ENCODE results near the gene ST3GAL4. TPM values are rescaled to one million over a fixed set of nuclear protein-coding genes. Genes with fewer than 3 reads are reported as not detected.
A peak's percentile ranks its signal among the peaks of the same experiment; 100 is the strongest.

Gene ST3GAL4
- total RNA-seq, 1 donor from 2014 or later = 73.1 TPM

DNA sequence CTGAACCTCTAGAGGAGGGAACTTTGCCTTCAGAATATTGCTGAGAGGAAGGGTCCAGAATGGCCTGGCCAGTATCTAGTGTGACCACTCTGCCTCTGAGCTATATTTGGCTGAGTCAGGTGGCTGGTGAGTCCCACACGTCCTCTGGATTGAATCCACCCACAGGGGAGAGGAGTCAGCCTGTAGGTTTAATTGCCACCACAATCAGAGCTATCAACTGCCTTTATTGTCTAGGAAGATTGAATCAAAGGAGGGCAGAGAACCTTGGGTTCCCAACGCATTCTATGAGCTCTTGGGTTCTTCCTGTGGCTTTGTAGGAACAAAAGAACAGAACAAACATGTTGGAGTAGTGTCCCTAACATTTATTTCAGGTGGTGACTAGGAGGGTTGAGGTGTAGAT lies 67.7 kb downstream of the ST3GAL4 start:
- H3K36me3 Mint-ChIP-seq (ENCODE audit: unreplicated experiment) = peaks cover 7% of the 10 kb centered on the region
- DNase-seq (ENCODE audit: extremely low spot score, unreplicated experiment) = no peak
- TF ChIP-seq, protein P1, sequence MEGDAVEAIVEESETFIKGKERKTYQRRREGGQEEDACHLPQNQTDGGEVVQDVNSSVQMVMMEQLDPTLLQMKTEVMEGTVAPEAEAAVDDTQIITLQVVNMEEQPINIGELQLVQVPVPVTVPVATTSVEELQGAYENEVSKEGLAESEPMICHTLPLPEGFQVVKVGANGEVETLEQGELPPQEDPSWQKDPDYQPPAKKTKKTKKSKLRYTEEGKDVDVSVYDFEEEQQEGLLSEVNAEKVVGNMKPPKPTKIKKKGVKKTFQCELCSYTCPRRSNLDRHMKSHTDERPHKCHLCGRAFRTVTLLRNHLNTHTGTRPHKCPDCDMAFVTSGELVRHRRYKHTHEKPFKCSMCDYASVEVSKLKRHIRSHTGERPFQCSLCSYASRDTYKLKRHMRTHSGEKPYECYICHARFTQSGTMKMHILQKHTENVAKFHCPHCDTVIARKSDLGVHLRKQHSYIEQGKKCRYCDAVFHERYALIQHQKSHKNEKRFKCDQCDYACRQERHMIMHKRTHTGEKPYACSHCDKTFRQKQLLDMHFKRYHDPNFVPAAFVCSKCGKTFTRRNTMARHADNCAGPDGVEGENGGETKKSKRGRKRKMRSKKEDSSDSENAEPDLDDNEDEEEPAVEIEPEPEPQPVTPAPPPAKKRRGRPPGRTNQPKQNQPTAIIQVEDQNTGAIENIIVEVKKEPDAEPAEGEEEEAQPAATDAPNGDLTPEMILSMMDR (IDR thresholded peaks at IDR 0.05) = no peak
- H3K9me3 Mint-ChIP-seq (ENCODE audit: unreplicated experiment) = no peaks in the 10 kb centered on the region
- H3K4me1 Mint-ChIP-seq (ENCODE audit: unreplicated experiment) = peaks cover 44% of the 10 kb centered on the region
- no peaks in the 10 kb centered on the region for H3K27me3 Mint-ChIP-seq (ENCODE audit: unreplicated experiment)
- H3K27ac Mint-ChIP-seq (ENCODE audit: unreplicated experiment) = no peak overlapping the region
- H3K4me3 Mint-ChIP-seq (ENCODE audit: unreplicated experiment) = no peak overlapping the region

DNA sequence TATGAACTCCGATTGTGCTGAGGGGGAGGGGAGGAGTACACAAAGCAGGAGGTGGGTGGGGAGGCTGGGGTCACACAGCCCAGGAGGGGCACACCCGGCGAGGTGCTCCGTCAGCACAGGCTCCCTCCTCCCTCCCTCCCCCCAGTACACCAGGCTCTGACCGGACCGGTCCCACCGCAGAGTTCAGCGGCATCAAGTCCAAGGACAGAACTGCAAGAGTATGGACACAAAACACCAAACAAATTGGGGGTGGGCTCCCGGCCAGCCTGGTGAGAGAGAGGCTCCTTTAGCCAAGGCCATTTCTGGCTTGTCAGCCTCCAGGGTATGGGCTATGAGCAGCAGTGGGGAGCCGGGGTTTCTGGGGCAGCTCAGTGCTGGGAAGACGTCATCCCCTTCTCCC lies 68.3 kb downstream of the ST3GAL4 start:
- no peak for DNase-seq (ENCODE audit: extremely low spot score, unreplicated experiment)
- H3K4me1 Mint-ChIP-seq (ENCODE audit: unreplicated experiment) = peaks cover 39% of the 10 kb centered on the region
- TF ChIP-seq, protein P1 (IDR thresholded peaks at IDR 0.05) = no peak
- H3K36me3 Mint-ChIP-seq (ENCODE audit: unreplicated experiment) = peaks cover 2% of the 10 kb centered on the region
- H3K4me3 Mint-ChIP-seq (ENCODE audit: unreplicated experiment) = no peak overlapping the region
- no peaks in the 10 kb centered on the region for H3K27me3 Mint-ChIP-seq (ENCODE audit: unreplicated experiment)
- no peak overlapping the region for H3K27ac Mint-ChIP-seq (ENCODE audit: unreplicated experiment)
- no peaks in the 10 kb centered on the region for H3K9me3 Mint-ChIP-seq (ENCODE audit: unreplicated experiment)

DNA sequence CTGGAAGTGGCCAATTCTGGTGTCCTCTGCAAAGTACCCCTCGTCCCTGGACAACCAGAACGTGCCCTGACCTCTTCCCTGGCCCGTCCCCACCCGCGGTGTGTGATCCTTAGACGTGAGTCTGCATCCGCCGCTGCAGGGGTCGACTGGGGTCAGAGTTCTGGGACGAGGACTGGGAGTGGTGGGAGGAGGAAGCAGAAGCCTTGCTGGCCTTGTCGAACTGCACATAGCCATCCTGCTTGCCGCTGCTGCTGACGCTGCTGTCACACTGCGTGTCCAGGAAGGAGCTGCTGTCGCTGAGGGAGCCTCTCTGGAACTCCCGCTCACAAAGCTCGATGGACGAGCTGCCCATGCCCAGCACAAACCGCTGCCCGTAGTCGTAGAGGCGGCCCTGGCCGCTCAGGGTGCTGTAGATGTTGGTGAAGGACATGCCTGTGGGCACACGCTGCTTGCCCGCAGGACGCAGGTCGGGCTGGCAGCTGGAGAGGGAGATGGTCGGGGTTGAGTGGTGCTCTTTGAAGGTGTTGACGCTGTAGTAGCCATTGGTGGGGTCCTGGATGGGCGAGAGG lies 69.1 kb downstream of the ST3GAL4 start:
- no peak for DNase-seq (ENCODE audit: extremely low spot score, unreplicated experiment)
- TF ChIP-seq, protein P1 (IDR thresholded peaks at IDR 0.05) = no peak
- Mint-ChIP-seq H3K4me1 (ENCODE audit: unreplicated experiment) (peaks cover 32% of the 10 kb centered on the region), H3K9me3 (ENCODE audit: unreplicated experiment) (no peaks in the 10 kb centered on the region), H3K4me3 (ENCODE audit: unreplicated experiment) (no peak overlapping the region), H3K27ac (ENCODE audit: unreplicated experiment) (no peak overlapping the region), H3K36me3 (ENCODE audit: unreplicated experiment) (peaks cover 2% of the 10 kb centered on the region), H3K27me3 (ENCODE audit: unreplicated experiment) (no peaks in the 10 kb centered on the region)

DNA sequence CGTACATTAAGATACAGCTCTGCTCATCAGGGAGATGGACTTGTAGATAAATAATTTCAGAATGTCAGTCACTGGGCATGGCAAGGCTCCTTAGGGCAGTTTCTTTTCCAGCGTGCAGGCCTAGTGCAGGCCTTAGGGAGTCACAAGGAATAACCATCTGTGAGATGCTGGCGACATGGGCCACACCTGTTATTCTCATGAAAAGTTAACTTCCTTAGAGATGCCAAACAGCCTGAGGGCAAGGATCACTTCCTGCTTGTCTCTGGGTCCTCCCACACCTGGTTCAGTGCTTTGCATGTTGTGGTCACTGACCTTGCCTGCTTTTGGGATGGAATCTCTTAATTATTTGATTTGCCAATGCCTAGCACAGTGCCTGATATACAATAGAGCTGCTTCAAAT lies 70.6 kb downstream of the ST3GAL4 start:
- Mint-ChIP-seq H3K9me3 (ENCODE audit: unreplicated experiment) (no peaks in the 10 kb centered on the region), H3K36me3 (ENCODE audit: unreplicated experiment) (peaks cover 2% of the 10 kb centered on the region), H3K27me3 (ENCODE audit: unreplicated experiment) (no peaks in the 10 kb centered on the region), H3K4me1 (ENCODE audit: unreplicated experiment) (peaks cover 20% of the 10 kb centered on the region), H3K27ac (ENCODE audit: unreplicated experiment) (peak overlapping the region; percentile 15), H3K4me3 (ENCODE audit: unreplicated experiment) (no peak overlapping the region)
- DNase-seq (ENCODE audit: extremely low spot score, unreplicated experiment) = no peak
- TF ChIP-seq, protein P1 (IDR thresholded peaks at IDR 0.05) = no peak

DNA sequence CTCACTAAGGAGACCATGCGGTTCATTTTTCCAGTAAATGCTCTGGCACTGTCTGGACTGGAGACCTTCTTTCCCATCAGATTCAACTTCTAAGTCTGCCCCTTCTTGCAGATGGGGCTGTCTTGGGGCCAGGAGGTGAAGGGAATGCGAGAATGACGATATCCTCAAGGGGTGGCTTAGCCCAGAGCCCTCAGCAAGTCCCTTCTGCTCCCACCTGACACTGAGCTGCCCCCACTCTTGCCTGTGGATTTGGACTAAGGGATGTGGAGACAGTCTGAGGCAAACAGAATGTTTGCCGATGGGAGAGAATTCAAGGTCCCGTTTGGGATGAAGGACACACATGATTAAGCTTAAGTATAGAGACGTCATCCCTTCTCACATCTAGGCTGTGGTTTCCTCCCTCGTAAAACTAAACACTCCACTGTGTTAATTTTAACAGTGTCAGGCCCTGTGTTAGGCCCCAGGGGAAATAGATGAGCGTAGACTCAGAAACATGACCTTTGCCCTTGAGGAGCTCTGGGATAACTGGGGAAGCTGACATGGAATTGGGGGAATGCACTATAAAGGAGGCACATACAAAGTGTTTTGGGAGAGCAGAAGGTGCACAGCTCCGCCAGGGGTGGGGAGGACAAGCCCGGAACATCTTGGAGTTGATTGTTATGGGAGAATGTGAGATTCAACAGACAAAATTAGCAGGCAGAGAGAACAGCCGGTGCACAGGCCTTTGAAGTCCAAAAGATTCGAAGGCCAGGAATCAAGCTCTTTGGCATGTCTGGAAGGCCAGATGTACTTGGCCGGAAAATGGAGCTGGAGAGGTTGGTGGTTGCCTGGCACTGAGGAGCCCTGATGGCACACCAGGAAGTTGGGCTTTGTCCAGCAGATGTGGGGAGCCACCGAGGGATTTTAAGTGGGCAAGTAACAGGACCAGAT lies 71.6 kb downstream of the ST3GAL4 start:
- Mint-ChIP-seq H3K4me1 (ENCODE audit: unreplicated experiment) (peaks cover 28% of the 10 kb centered on the region), H3K27ac (ENCODE audit: unreplicated experiment) (peak overlapping the region; percentile 48), H3K4me3 (ENCODE audit: unreplicated experiment) (no peak overlapping the region), H3K36me3 (ENCODE audit: unreplicated experiment) (peaks cover 2% of the 10 kb centered on the region), H3K27me3 (ENCODE audit: unreplicated experiment) (no peaks in the 10 kb centered on the region), H3K9me3 (ENCODE audit: unreplicated experiment) (no peaks in the 10 kb centered on the region)
- TF ChIP-seq, protein P1 (IDR thresholded peaks at IDR 0.05) = no peak
- no peak for DNase-seq (ENCODE audit: extremely low spot score, unreplicated experiment)
